Neural progenitor cell (in vitro differentiated cells): ENCODE data around the gene LASP1NB.

ENCODE experiments used
- EZH2 ChIP-seq: fragments of 200-600 bp; sonication (generic); IDR thresholded peaks from 2 replicates; pipeline ENCODE4 v1.6.1; 2017; ENCODE audit warnings: antibody characterized with exemption, mild to moderate bottlenecking, moderate library complexity
- TF ChIP-seq, protein P1 (sequence below): fragments of 200-600 bp; sonication (generic); IDR thresholded peaks from 2 replicates; pipeline ENCODE4 v1.5.1; 2017; ENCODE audit warnings: antibody characterized with exemption, mild to moderate bottlenecking

DNA sequence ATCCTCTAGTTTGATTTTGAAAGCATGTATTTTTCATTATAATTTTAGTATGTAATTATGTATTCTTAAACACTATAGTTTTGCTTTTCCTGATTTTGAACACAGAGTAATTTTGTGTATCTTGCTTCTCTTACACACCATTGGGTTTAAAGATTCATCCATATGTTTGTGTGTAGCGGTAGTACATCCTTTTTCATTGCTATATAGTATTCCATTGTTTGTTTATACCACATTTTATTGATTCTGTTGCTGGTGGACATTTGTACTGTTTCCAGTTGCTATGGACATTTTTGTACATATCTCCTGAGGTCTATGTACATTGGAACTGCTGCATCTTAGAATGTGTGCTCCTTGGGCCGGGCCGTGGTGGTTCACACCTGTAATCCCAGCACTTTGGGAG lies 20.5 kb upstream of the LASP1NB start:
- TF ChIP-seq, protein P1, sequence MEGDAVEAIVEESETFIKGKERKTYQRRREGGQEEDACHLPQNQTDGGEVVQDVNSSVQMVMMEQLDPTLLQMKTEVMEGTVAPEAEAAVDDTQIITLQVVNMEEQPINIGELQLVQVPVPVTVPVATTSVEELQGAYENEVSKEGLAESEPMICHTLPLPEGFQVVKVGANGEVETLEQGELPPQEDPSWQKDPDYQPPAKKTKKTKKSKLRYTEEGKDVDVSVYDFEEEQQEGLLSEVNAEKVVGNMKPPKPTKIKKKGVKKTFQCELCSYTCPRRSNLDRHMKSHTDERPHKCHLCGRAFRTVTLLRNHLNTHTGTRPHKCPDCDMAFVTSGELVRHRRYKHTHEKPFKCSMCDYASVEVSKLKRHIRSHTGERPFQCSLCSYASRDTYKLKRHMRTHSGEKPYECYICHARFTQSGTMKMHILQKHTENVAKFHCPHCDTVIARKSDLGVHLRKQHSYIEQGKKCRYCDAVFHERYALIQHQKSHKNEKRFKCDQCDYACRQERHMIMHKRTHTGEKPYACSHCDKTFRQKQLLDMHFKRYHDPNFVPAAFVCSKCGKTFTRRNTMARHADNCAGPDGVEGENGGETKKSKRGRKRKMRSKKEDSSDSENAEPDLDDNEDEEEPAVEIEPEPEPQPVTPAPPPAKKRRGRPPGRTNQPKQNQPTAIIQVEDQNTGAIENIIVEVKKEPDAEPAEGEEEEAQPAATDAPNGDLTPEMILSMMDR, result no peak
- TF ChIP-seq EZH2, result no peak
